ENCODE data around the gene ABTB1.

ABTB1 gene

GRCh38 chr3:127672429-127673190 lies at the start of gene ABTB1:
TSS of gene ABTB1 (plus strand) at chr3:127672952. CDS start at chr3:127673026, 74 bp downstream.
- peak within 1 kb of the TSS; percentile 60 for H3K4me3 ChIP-seq (ENCODE audit: control insufficient read depth, low read depth, low read length)
- no peak for TF ChIP-seq CTCF (conservative IDR thresholded peaks at IDR 0.05; ENCODE audit: control insufficient read depth, insufficient read depth, low read depth, low read length)
- peak; percentile 58 for DNase-seq (ENCODE audit: low read depth)

- no peak for DNase-seq (ENCODE audit: low read depth)
- H3K4me3 ChIP-seq (ENCODE audit: control insufficient read depth, low read depth, low read length): no peak overlapping the region
- TF ChIP-seq CTCF (conservative IDR thresholded peaks at IDR 0.05; ENCODE audit: control insufficient read depth, insufficient read depth, low read depth, low read length): no peak
Measured at GRCh38 chr3:127624063-127624462, 48.7 kb upstream of the ABTB1 start.

GRCh38 chr3:127625821-127626220 lies 46.9 kb upstream of the ABTB1 start:
- no peak for TF ChIP-seq CTCF (conservative IDR thresholded peaks at IDR 0.05; ENCODE audit: control insufficient read depth, insufficient read depth, low read depth, low read length)
- no peak for DNase-seq (ENCODE audit: low read depth)

GRCh38 chr3:127628426-127628787 lies 44.3 kb upstream of the ABTB1 start:
- no peak for DNase-seq (ENCODE audit: low read depth)
- no peak for TF ChIP-seq CTCF (conservative IDR thresholded peaks at IDR 0.05; ENCODE audit: control insufficient read depth, insufficient read depth, low read depth, low read length)
- no peak overlapping the region for H3K4me3 ChIP-seq (ENCODE audit: control insufficient read depth, low read depth, low read length)

More at GRCh38 chr3:127625821-127626220, 46.9 kb upstream of the ABTB1 start:
- no peak overlapping the region for H3K4me3 ChIP-seq (ENCODE audit: control insufficient read depth, low read depth, low read length)

GRCh38 chr3:127628788-127629466 lies 43.8 kb upstream of the ABTB1 start, which contains the start of gene PODXL2:
TSS of gene PODXL2 (plus strand) at chr3:127629185. CDS start at chr3:127629220, 35 bp downstream.
- DNase-seq (ENCODE audit: low read depth): peak; percentile 21
- no peak within 1 kb of the TSS for H3K4me3 ChIP-seq (ENCODE audit: control insufficient read depth, low read depth, low read length)
- TF ChIP-seq CTCF (conservative IDR thresholded peaks at IDR 0.05; ENCODE audit: control insufficient read depth, insufficient read depth, low read depth, low read length): no peak

GRCh38 chr3:127629467-127630403 lies 43.0 kb upstream of the ABTB1 start:
- TF ChIP-seq CTCF (conservative IDR thresholded peaks at IDR 0.05; ENCODE audit: control insufficient read depth, insufficient read depth, low read depth, low read length): no peak

More at GRCh38 chr3:127629467-127630403, 43.0 kb upstream of the ABTB1 start:
- no peak for DNase-seq (ENCODE audit: low read depth)
- H3K4me3 ChIP-seq (ENCODE audit: control insufficient read depth, low read depth, low read length): no peak overlapping the region
